GM12874 (cell line): ENCODE data around the gene VAV2.

Source experiments
- TF ChIP-seq, protein P1 (sequence below): IDR thresholded peaks from 2 replicates; pipeline ENCODE4 v1.5.1; 2011; ENCODE audit warnings: low read depth, mild to moderate bottlenecking, control low read depth, low read length, moderate library complexity; ENCODE audit not compliant: insufficient read depth

Gene VAV2

DNA sequence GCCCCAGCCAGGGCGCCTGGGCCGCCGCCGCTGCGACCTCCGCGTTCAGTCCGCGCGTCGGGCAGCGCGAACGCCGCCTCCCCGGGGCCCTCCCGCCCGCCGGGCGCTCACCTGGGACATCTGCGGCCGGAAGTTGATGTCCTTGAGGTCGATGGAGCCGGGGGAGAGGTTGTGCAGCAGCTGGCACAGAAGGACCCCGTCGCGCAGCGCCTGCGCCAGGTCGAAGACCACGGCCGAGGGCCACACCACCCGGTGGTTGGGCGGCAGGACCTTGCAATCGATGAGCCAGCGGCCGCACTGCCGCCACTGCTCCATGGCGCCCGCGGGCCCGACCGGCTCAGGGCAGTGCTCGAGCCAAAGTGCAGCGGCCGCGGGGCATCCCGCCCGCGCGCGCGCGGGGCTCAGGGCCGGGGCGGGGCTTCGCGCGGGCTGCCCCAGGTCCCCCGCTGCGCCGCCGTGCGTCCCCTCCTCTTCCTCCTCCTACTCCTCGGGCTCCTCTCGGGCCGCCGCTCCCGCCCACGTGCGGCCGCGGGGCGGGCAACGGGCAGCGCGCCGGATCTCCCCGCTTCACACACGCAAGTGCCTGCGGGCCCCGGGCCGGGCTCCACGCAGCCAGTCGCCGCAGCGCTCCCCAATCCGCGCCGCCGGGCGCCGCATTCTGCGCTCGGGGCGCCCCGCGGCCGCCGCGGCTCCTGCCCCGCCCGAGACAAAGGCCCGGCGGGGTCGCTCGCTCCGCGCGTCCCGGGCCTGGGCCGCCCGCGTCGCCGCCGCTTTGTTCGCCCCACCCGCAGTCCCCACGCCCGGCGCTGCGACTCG lies at the start of gene VAV2:
VAV2 (minus strand) TSS at position 361 of the 816 bp plus-strand sequence; CDS start at position 315, 46 bp downstream.
- TF ChIP-seq, protein P1, sequence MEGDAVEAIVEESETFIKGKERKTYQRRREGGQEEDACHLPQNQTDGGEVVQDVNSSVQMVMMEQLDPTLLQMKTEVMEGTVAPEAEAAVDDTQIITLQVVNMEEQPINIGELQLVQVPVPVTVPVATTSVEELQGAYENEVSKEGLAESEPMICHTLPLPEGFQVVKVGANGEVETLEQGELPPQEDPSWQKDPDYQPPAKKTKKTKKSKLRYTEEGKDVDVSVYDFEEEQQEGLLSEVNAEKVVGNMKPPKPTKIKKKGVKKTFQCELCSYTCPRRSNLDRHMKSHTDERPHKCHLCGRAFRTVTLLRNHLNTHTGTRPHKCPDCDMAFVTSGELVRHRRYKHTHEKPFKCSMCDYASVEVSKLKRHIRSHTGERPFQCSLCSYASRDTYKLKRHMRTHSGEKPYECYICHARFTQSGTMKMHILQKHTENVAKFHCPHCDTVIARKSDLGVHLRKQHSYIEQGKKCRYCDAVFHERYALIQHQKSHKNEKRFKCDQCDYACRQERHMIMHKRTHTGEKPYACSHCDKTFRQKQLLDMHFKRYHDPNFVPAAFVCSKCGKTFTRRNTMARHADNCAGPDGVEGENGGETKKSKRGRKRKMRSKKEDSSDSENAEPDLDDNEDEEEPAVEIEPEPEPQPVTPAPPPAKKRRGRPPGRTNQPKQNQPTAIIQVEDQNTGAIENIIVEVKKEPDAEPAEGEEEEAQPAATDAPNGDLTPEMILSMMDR: 0 out of 2 replicates have a peak, but pooled peaks have one; percentile 0

- TF ChIP-seq, protein P1: no peak
Observed at GRCh38 chr9:134041649-134041962, 49.5 kb upstream of the VAV2 start.

DNA sequence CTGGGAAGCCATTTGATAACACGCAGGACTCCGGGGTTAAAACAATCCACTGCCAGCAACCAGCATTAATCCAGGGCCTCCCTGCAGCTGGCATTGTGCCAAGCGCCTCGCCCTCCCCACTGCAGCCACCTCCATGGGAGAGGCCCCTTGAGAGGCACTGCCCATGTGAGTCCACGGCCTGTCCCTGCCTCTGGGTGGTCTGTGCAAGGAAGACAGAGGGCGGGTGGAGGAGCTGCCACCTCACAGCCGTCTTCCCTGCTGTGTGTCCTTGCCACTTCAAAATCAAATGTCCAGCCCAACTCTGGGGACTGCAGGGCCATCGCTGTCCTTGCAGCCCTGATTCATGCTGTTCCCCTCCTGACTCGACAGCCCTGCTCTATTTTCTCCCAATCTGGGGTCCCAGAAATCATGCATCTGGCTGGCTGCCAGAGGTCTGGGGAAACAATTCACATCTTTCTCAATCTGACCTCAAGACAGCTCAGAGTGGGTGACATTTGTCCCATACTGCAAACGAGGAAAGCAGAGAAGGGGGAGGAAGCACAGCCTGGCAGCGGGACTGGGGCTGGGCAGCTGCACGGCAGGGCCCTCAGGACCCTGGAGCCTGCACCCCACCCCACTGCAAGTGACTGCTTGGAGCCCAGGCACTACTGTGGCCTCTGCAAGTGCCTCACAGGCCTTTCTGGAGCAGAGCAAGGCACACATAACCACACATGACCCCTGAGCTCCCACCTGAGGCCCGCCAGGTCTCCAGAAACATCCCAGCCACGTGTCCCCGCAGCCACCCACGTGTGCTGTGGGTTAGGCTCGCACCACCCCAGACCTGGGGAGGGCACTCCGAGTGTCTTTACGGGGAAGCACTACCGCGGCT lies 48.9 kb upstream of the VAV2 start:
- TF ChIP-seq, protein P1: no peak

DNA sequence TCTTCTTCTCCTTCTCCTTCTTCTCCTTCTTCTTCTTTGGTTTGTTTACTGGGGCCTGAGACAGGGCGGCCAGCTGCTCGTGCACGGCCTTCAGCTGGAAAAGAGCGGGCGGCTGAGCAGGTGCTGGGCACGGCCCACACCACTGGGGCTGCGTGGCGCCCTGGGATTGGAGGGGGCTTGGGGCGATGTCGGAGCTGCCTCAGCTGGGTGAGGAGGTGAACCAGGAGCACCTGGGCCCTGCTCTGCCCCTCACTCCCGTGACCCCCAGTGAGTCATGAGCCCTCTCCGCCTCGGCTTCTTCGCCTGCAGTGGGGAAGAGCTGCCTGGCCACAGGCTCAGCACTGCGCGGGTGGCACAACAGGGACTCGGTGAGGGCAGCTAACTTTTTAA lies 48.0 kb upstream of the VAV2 start:
- TF ChIP-seq, protein P1: no peak

GRCh38 chr9:134039386-134040175 lies 47.5 kb upstream of the VAV2 start:
- TF ChIP-seq, protein P1: no peak

DNA sequence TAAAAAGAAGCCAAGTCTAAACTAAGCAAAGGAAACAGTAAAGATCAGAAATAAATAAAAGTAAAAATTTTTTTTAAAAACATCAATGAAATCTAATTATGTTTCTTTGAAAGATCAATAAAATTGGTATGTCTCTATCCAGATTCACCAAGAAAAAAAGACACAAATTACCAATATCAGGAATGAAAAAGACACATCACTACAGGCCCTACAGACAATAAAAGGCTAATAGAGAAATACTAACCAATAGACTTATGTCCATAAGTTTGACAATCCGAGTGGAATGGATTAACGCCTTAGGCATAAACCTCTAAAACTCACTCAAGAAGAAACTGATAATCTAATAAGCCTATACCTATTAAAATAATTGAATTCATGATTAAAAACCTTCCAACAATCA lies 45.5 kb upstream of the VAV2 start:
- TF ChIP-seq, protein P1: no peak

GRCh38 chr9:134036130-134036529 lies 44.0 kb upstream of the VAV2 start:
- TF ChIP-seq, protein P1: no peak
